ENCODE data around the gene PBRM1. TPM values are rescaled to one million over a fixed set of nuclear protein-coding genes. Genes with fewer than 3 reads are reported as not detected.

Gene PBRM1
- total and polyA plus RNA-seq, 2 donors (not counting 1 experiment from before 2014, with no cell fraction given) = 37.2 to 97.3 TPM

GRCh38 chr3:52561028-52561747 is 124.5 kb downstream of the PBRM1 start:
- TF ChIP-seq CTCF (conservative IDR thresholded peaks at IDR 0.05 in 1 of 2, IDR thresholded peaks at IDR 0.05 in 1 of 2; ENCODE audit: low read depth in 1 of 2, low read length in 2 of 2) (no peak), EZH2 (IDR thresholded peaks at IDR 0.05; ENCODE audit: low read length, missing control alignments) (no peak)
- Histone ChIP-seq H3K79me2 (ENCODE audit: control insufficient read depth, insufficient read depth, low read length) (no peaks in the 10 kb centered on the region), H3K9me3 (ENCODE audit: control insufficient read depth, insufficient read depth, low read depth, low read length) (no peaks in the 10 kb centered on the region), H3K27ac (ENCODE audit: insufficient read depth, low read length) (no peak overlapping the region), H3K4me1 (ENCODE audit: control insufficient read depth, extremely low read depth, insufficient read depth, low read length) (no peaks in the 10 kb centered on the region), H4K20me1 (ENCODE audit: control insufficient read depth, extremely low read depth, insufficient read depth, low read length) (no peaks in the 10 kb centered on the region), H3K36me3 (ENCODE audit: control insufficient read depth, insufficient read depth, low read length) (peaks cover 8% of the 10 kb centered on the region), H3K4me2 (ENCODE audit: extremely low read depth, insufficient read depth, low read length) (no peak overlapping the region), H2AFZ (ENCODE audit: low read length) (no peak overlapping the region), H3K27me3 (ENCODE audit: control insufficient read depth, insufficient read depth, low read length) (no peaks in the 10 kb centered on the region), H3K9ac (ENCODE audit: insufficient read depth, low read length) (no peak overlapping the region), H3K4me3 (replicated peaks in 1 of 4; ENCODE audit: control extremely low read depth in 1 of 4, insufficient read depth in 1 of 4, low read depth in 3 of 4, low read length in 4 of 4) (no peak overlapping the region)
- peak in 1 of 2 donors; percentile 45 for DNase-seq (ENCODE audit: low read depth in 2 of 2)

DNA sequence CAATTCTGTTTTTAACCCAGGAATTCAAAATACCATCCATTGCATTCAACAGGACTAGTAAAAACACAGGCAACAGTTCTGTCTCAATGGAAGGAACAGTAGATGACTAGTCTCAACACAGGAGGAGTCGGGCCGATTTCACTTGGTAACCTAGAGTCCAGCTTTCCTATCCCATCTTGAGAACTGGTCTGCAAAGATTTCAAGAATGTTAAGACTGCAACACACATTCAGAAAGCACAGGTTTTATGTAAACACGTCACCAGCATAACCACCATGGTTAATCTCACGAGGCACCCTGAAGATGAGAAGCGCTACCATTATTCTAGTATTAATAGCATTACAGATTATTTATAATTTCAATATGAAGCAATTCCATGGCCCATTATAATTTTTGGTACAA is 127.3 kb downstream of the PBRM1 start:
- no peaks in the 10 kb centered on the region for H3K4me1 ChIP-seq (ENCODE audit: control insufficient read depth, extremely low read depth, insufficient read depth, low read length)
- TF ChIP-seq EZH2 (IDR thresholded peaks at IDR 0.05; ENCODE audit: low read length, missing control alignments) = no peak
- no peak for TF ChIP-seq CTCF (conservative IDR thresholded peaks at IDR 0.05 in 1 of 2, IDR thresholded peaks at IDR 0.05 in 1 of 2; ENCODE audit: low read depth in 1 of 2, low read length in 2 of 2)
- no peak overlapping the region for H3K4me3 ChIP-seq (replicated peaks in 1 of 4; ENCODE audit: control extremely low read depth in 1 of 4, insufficient read depth in 1 of 4, low read depth in 3 of 4, low read length in 4 of 4)
- H2AFZ ChIP-seq (ENCODE audit: low read length) = no peak overlapping the region
- H3K9ac ChIP-seq (ENCODE audit: insufficient read depth, low read length) = no peak overlapping the region
- no peaks in the 10 kb centered on the region for H4K20me1 ChIP-seq (ENCODE audit: control insufficient read depth, extremely low read depth, insufficient read depth, low read length)
- no peaks in the 10 kb centered on the region for H3K27me3 ChIP-seq (ENCODE audit: control insufficient read depth, insufficient read depth, low read length)
- H3K79me2 ChIP-seq (ENCODE audit: control insufficient read depth, insufficient read depth, low read length) = no peaks in the 10 kb centered on the region
- DNase-seq (ENCODE audit: low read depth in 2 of 2) = no peak
- no peaks in the 10 kb centered on the region for H3K9me3 ChIP-seq (ENCODE audit: control insufficient read depth, insufficient read depth, low read depth, low read length)
- no peak overlapping the region for H3K27ac ChIP-seq (ENCODE audit: insufficient read depth, low read length)
- H3K4me2 ChIP-seq (ENCODE audit: extremely low read depth, insufficient read depth, low read length) = no peak overlapping the region
- peaks cover 14% of the 10 kb centered on the region for H3K36me3 ChIP-seq (ENCODE audit: control insufficient read depth, insufficient read depth, low read length)

DNA sequence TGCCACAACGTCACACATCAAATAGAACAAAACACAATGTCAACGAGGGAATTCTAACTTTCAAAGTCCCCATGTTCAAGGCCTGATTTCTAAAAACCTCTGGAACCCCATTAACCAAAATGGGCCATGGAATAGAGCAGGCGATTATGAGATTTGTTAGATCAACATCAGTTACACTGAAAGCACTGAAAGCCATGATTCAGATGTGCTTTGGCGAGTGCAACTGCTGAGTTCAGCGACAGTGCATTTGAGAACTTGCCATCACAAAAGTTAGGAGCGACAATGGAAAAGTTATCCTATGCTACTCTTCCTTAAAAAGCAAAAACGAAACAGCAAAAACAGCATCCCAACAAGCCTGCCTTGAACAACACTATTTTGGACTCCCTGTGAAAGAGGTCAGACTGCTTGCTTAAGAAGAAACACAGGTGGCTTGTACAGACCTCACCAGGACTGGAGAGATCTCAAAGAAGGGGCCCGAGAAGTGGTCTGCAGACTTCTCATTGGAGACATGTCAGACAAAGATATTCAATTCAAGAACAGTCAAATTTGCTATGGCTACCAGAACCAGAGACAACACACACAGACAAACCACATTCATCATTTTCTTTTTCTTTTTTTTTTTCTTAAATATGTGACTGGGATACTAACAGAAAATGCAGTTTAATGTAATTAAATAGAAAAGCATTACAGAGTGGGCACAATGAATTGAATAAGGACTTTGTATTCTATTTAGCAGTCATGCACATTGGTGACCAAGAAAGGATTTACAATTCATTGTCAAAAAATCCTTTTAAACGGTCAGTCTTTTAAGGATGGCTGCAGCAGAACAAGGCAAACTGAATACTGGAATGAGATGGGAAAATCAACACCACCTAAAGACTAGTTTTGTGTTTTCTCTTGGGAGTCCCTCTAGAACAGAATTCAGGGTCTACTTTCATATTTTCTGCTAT is 128.4 kb downstream of the PBRM1 start:
- Histone ChIP-seq H3K27ac (ENCODE audit: insufficient read depth, low read length) (no peak overlapping the region), H3K9ac (ENCODE audit: insufficient read depth, low read length) (no peak overlapping the region), H3K36me3 (ENCODE audit: control insufficient read depth, insufficient read depth, low read length) (peaks cover 14% of the 10 kb centered on the region), H3K27me3 (ENCODE audit: control insufficient read depth, insufficient read depth, low read length) (no peaks in the 10 kb centered on the region), H2AFZ (ENCODE audit: low read length) (no peak overlapping the region), H4K20me1 (ENCODE audit: control insufficient read depth, extremely low read depth, insufficient read depth, low read length) (no peaks in the 10 kb centered on the region), H3K4me2 (ENCODE audit: extremely low read depth, insufficient read depth, low read length) (no peak overlapping the region), H3K4me3 (replicated peaks in 1 of 4; ENCODE audit: control extremely low read depth in 1 of 4, insufficient read depth in 1 of 4, low read depth in 3 of 4, low read length in 4 of 4) (no peak overlapping the region), H3K79me2 (ENCODE audit: control insufficient read depth, insufficient read depth, low read length) (no peaks in the 10 kb centered on the region), H3K9me3 (ENCODE audit: control insufficient read depth, insufficient read depth, low read depth, low read length) (no peaks in the 10 kb centered on the region), H3K4me1 (ENCODE audit: control insufficient read depth, extremely low read depth, insufficient read depth, low read length) (no peaks in the 10 kb centered on the region)
- TF ChIP-seq EZH2 (IDR thresholded peaks at IDR 0.05; ENCODE audit: low read length, missing control alignments) (no peak), CTCF (conservative IDR thresholded peaks at IDR 0.05 in 1 of 2, IDR thresholded peaks at IDR 0.05 in 1 of 2; ENCODE audit: low read depth in 1 of 2, low read length in 2 of 2) (no peak)
- DNase-seq (ENCODE audit: low read depth in 2 of 2) = no peak

Measured in fibroblast of lung (primary cell).